CD4-positive, alpha-beta T cell treated with Interleukin-2 at 100 ng/mL for 4 hours (primary cell): ENCODE measurements around the gene HS6ST3.

Experiments
- DNase-seq: peaks from one replicate; pipeline ENCODE4 v3.0.0-alpha.2; 2020; ENCODE audit warnings: low spot score

HS6ST3 gene

DNA sequence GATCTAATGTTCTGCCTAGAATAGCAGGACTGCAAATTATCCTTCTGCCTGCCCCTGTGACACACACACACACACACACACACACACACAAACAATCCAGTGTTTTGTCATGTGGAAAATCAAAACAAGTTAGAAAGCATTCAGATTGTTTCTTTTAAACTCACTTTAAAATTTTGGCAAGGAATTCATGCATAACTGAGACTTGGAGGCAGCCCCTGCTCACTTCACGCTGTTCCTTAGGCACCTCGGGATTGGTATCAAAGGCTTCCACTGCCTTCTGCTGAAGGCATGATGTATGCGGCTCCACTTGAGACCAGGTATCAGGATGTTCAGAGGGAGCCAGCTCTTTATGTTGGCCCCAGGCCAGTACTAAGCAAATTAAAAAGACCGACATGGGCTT, 745.6 kb downstream of the HS6ST3 start:
- no peak for DNase-seq

DNA sequence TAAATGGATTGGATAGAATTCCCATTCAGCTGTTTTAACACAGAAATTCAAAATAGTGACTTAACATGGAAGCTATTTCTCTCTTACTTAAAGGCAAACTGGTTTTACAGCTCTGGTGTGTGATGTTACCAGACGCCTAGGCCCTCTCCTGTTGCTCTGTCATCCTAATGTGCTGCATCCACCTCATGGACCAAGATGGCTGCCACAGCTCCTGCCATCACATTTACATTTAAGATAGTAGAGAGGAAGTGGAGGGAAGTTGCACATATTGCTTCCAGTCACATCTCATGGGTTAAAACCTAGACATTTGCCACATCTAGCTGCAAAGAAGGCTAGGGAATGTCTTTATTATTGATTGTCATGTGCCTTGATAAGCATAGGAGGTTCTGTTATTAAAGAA, 746.8 kb downstream of the HS6ST3 start:
- no peak for DNase-seq

DNA sequence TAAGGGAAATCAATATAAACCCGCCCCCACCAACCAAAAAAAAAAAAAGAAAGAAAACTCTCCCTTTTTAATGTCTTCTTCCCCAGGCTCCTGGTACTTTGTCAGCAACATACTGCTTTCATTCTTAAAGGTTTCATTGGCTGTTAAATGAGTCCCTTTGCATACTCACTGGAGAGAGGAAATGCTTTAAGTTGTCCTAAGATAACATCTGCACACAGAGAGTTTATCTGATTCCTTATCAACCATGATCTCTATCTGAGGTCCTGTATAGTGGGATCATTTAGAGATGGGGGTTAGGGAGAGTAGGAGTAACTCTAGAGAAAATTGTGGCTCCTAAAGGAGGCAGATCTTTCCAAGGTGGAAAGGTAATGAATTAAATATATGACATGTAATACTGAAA, 747.9 kb downstream of the HS6ST3 start:
- DNase-seq, result no peak

DNA sequence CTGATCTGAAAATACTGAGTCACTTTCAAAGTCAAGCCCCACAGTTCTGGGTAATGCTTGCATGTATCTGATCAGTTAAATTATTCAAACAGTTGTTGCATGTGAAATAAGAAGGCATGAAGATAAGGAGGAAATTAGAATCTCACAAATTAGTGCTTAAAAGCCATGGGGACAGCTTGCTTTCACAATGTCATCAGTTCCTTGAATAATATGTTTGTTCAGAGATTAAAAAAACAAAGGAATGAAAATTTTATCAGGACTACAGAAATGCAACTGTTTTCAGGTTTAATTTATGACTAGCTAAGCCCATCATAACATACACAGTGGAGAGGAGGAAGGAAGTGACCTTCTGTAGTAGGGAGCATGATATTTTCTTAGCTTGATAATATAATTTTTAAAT, 754.3 kb downstream of the HS6ST3 start:
- no peak for DNase-seq

DNA sequence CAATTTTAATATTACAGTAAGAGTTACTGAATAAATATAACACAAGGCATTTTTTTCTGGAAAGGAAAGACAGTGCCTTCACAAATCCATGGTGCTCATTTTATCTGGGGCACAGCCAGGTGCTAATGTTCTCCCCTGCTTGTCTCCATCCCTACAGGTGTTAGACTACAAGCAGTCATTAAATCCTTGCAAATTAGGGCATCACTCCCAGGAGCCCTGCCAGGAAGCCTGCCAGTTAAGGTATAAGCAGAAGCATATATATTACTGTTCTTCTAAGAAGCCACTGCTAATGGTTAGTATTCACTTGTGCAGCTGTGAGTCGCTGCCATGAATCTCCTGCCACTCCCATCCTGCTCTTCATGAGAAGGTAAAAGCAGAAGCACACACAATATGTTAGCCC, 754.7 kb downstream of the HS6ST3 start:
- no peak for DNase-seq

DNA sequence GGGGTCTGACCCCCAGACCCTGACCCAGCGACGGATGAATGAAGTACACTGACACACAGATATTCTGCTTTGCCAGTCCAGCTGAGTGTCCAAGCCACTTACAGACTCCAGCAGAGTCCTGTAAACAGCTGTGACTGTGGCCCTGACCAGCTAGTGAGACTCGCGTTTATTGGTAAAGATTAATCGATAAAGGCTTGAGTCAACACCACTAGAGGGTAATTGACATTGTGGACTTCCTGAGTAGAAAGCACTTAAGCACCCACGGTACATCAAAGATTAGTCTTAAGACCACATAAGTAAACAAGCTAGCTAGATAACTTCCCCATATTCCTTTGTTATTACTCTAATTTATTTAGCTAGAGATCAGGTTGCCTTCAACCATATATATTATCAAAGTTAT, 758.4 kb downstream of the HS6ST3 start:
- DNase-seq, result no peak

DNA sequence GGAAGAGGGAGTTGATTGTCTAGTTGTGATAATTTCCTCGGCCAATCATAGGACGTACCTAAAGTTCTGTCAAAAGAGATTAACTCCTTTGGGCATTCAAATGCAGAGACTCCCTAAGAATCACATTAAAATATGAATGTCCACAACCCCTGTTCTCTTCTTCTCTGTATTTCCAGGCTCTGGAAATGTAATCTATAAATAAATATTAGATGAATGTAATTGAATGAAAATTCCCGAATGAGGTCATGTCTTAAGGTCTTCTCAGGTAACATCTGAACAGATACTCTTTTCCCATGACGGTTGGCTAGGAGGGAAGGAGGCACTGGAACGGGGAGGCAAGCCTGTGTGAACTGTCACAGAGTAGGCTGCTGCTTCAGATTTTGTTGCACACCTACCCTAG, 759.2 kb downstream of the HS6ST3 start:
- DNase-seq, result no peak

DNA sequence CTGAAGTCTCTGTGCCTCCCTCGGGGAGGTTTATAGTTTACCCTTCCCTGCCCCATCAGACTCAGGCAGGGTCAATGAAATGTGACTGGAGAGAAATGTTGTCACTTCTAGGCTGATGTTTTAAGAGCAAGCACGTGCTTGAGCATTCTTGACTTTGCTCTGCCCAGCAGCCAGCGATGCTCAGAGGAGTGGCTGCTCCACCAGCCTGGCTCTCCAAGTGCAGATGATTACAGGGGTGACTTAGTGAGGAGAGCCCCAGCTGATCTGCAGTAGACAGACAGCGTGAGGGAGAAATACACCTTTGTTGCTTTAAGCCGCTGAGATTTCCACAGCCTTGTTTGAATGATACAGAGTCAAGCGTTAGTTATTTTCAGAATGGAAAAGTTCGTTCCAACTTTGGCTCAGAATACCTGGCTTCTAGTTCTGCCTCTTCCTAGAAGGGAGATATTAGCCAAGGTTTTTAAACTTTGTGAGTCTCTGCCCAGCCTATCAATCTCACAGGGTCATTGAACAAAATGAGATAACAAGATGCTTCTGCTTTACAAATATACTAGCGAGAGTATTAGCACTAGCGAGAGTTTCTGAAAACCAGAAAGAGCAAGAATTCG, 760.7 kb downstream of the HS6ST3 start:
- no peak for DNase-seq

DNA sequence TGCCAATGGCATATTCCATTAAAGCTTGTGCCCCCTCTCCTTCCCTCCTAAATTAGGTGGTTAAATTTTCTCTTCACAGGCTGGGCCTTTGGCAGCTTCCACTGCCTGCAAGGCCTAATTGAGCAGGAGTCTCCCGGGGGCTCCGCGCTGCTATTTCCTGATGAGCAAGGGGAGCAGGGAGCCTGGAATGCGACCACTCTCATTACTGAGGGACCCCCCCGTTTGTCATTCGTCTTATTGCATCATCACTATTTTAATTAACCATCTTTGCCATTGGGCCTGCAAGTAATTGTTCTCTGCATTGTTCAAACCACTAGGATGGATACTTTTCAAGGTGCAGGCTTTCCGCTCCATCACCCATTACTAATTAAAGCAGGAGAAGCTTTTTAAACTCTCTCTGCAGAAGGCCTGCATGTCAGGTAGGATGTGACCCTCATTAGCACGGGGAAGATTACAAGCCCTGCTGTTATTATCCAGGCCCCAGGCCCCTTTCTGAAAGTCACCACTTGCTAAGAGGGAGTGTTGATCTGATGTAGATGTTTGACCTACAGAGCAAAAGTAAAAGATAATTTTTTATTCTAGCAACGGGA, 762.0 kb downstream of the HS6ST3 start:
- no peak for DNase-seq

DNA sequence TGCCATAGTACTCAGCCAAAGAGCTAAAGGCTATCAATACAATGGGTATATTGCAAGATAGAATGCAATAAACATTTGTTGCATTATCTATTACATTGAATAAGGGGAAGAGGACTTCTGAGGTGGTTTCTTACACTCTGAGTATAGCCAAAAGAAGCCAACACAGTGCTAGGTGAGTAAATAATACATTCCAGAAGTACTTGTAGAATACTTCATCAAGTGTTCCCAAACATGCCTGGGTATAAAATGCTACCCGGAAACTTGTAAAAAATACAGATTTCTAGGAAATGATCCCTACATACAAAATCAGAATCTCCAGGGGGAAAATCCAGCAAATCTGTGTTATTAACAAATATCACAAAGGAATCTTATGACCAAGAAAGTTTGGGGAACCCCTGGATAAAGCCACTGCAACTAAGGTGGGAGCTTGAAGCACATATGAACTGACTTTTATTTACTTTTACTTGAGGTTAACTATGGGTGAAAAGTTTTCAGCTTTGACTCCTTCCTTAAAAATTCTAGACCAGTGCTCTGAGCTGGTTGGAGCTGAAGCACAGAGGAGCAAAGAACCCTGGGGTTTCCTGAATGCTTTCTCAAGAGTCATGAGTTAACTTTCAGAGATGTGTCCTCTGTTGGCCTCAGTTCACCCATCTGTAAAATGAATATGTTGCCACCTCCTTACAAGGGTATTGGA, 768.4 kb downstream of the HS6ST3 start:
- no peak for DNase-seq

DNA sequence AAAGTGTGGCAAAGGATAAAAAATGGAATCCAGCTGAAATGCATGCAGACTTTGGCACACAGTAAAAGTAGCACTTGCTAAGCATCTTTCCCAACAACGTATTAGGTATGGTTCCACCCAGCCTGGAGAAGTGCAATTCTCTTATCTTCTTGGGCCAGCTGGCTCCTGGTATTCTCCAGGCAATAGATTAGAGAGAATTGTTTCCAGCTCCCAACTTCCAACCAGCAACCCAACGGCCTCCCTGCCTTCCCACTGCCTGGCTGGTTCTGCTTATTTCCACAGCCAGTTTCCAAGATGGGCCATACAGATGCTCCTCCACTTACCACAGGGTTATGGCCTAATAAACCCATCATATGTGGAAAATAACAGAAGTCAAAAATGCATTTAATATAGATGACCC, 771.0 kb downstream of the HS6ST3 start:
- no peak for DNase-seq

DNA sequence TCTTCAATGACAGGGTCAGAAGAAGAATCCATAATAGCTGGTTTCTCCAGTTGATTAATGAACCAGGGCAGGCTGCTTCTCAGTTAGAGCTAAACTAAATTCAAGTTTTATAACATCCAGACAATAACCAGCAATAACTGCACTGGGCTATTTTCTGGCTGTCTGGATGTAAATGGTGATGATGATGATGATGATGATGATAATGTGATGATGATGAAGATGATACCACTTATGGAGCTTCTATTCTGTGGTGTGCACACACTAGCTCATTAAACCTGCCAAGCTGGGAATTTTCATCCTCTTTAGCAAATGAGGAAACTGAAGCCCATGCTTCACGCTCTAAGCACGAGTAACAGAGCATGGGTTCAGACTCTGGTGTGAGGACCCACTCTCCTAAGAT, 772.2 kb downstream of the HS6ST3 start:
- DNase-seq, result no peak

DNA sequence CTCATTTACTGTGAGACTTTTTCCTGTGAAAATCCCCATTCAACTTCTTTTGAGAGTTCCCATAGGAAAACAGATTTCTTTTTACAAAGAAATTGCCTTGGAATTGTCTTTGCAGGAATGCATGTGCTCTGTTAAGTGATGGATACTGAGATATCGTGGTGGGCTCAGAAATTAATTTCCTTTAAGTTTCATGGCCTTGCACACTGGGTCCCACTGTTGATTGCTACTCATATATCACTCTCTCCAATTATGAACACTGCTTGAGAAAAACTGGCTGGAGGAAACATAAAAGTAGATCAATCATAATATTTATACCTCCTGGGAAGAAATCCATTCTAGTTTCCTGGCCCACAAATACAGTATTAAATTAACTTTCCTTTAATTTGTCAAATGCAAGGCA, 773.1 kb downstream of the HS6ST3 start:
- no peak for DNase-seq

DNA sequence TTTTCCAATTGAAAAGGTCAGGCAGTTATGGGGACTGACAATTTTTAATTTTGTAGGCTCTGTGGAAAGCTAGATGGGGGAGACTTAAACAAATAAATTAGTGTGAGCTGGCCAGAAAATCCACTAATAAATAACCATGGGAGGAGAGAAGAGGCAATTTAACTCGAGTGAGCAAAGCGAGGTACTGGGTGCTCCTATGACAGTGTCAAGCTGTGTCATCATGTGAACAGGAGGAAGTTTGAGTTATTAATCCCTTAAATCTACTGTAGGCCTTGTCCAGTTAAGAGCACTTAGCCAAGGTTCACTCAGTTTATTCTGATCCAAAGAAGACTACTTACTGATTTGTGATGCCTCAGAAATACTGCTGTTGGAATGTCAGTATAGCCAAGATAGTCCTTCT, 781.6 kb downstream of the HS6ST3 start:
- no peak for DNase-seq

DNA sequence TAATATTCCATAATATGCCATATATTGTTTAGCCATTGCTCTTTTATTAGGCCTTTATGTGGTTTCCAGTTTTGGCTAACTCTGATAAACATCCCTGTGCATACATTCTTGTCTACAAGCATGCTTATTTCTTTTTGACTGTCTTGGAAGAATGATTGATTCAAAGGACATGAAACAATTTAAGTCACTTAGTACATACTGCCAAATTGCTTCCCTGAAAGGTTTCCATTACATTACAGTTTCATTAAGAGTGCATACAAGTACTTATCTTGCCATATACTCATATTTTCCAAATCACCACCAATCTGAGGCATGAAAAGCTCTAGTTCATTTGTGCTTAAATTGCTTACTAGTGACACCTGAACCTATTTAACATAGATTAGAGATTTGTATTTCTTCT, 790.5 kb downstream of the HS6ST3 start:
- DNase-seq, result no peak
